HG03108 (cell line): ENCODE results near the gene CCNL2.
"Not testable (repeated sequence)": the region's sequence is repeated elsewhere in the genome, so short reads cannot be mapped to it uniquely, and the experiment has no call there.

ENCODE experiments used
- ATAC-seq: cut with Tn5 transposase; IDR thresholded peaks from one replicate; pipeline ENCODE4 v1.9.1; 2021; ENCODE audit warnings: moderate library complexity; ENCODE audit not compliant: unreplicated experiment

Gene CCNL2

DNA sequence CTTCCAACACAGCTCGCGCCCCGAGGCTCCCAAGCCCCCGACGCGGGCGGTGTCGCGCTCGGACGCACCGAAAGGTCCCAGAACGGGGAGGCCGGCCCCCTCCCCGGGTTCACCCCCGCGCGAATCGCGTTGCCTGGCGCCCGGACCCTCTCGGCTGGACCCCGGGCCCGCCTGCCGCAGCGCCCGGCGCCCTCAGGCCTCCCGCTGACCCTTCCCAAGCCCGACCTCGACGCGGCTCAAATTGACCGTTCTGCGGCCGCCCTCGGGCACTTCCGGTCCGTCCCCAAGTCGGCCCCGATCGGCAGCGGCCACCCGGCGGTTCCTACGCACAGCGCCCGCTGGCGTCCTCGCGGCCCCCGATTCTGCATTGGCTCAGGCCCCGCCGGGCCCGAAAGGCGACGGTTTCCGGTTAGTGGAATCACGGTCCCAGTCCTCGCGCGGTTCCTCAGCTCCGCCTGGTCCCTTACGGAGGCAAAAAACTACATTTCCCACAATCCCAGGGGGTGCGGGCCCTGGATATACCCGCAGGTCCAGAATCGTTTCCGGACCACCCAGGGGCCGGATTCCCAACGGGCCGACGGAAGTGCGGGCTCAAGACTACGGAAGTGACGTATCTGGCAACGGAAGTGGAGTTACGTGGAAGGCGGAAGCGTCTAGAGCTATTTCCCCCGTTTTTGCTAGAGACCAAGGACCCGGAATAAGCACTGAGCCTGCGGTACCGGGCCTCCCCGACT lies 24.0 kb downstream of the CCNL2 start, which contains the start of gene AURKAIP1:
Gene AURKAIP1 (minus strand): TSS at position 279 of the 734 bp plus-strand sequence. CDS start 451 bp downstream, outside the sequence.
- ATAC-seq = peak; percentile 84

DNA sequence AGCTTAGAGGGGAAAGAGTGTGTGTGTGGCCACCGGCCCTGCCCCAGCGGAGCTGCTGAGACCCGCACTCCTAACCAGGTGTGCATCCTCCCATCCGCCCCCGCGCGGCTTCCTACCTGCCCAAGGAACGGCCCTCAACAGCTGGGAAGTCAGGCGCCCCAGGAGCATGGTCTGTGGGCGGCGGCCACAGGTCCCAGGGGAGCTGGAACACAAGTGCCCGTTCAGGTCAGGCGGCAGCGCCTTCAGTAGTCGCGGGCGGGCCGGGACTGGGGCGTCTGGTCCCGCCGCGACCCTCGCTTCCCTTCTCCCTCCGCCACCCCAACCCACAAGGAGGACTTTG lies 24.6 kb downstream of the CCNL2 start:
- ATAC-seq = no peak

DNA sequence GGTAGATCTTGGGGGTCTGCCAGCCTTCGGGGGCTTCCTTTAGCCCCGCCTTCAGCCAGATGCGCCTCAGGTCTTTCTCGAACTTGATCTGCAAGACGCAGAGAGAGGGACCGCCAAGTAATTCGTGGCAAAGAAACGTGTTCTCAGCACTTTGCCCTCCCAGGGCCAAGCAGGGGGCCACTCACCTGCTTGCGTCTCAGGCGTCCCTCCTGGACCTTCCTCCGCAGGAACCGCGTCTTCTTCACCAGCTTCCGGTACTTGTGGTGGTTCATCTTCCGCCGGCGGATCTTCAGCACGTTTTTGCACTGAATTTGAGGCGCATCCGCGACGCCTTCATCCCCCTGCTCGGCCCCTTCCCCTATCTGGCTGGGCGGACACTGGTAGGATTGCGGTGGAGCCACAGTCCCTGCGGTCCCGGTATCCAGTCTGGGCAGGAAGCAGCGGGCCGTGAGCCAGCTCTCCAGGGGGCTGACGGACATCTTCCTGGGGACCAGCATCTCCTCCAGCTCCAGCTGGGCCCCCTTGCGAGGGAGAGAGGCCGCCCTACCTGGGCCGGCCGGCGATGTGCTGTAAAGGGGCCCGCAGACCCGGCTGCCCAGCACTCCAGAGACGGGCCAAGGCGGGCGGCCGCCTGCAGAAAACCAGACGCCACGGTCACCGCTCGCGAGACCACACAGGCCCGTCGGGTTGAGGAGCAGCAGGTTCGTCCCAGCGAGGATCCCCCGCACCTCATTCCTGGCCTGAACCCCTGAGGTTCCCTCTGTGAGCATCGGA lies 25.1 kb downstream of the CCNL2 start:
- no peak for ATAC-seq

DNA sequence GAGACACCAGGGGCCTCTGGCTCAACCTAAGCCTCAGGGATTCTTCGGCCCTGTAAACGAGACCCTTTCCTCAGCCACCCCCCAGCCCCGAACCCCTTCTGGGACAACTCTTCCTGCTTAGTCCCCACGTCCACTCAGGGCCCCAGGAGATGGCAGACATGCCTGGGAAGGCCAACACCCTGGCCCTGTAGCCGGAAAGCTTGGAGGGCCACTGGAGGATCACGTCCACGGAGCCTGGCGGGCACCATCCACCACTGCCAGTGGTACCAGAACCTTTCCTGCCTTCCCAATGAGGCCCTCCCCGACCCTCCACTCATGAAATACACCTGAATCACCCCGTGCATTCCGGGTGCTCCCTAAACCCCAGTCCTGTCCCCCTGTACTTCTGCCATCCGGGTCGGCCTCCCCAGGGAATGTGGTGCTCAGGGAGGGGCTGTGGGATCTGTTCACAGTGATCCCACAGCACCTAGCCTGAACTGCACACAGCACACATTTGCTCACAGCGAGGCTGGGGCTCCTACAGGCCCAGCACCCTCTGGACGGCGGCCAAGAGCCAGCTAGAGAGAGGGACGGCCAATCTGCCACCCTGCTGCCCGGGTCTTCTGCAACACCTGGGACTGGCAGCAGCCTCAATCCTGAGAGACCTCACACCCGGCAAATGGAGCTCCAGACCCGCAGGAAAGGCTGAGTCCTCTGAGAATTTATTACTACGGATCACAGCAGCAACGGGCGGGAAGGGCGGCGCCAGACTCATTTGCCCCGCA lies 25.9 kb downstream of the CCNL2 start:
- ATAC-seq = no peak

DNA sequence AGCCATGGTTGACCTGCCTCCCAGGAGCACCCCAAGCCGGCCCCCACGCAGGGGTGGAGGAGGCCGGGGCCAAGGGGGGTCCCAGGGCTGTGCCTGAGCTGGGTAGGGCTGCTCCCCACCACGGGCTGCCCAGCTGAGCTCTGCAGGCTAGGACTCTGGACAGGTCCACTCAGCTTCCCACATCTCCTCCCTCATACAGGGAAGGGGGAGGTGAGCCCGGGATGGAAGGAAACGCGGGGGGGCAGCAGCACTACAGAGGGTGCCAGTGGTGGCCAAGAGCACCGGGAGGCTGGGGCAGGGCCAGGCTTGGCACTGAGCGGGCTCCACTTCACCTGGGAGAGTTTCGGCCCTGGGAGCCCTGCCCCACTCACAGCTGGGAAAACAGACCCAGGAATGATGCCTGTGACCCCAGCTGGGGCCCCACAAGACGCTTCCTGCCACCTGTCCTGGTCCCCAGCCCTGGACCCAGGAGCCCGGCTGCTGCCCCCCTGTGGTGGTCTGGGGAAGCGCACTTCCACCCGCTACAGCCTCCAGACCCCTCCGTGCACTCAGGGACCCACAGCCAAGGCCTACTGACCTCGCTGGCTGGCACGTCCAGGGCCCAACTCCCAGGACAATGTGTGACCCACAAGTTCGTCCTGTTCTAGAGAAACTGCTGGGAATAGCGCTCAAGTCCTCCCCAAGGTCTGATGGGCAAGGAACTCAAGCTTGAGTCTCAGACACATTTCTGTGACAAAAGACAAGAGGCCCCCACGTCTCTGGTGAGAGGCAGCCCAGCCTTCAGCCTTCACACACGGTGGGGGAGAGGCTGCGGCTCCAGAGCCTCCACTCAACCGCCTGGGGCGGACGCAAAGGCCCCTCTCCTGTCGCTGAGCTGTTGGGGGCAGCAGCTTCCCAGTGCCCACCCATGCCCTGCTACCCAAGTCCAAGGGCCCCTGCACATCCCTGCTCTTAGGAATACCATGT lies 27.1 kb downstream of the CCNL2 start:
- ATAC-seq = no peak

DNA sequence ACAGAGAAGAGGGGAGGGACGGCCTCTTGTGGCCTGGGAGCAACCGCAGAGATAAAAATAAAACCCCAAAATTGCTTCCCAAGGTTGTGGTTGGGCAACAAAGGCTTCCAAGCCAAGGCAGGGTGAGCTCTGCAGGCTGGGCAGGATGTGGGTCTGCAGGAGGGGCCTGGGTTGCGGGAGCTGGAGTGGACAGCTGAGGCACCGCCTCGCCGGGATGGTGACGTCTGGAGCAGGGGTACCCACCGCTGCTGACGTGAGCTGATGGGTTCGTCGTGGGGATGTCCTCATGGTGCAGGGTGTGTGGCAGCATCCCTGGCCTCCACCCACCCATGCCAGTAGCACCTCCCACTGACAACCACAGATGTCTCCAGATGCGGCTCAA lies 27.8 kb downstream of the CCNL2 start:
- no peak for ATAC-seq

DNA sequence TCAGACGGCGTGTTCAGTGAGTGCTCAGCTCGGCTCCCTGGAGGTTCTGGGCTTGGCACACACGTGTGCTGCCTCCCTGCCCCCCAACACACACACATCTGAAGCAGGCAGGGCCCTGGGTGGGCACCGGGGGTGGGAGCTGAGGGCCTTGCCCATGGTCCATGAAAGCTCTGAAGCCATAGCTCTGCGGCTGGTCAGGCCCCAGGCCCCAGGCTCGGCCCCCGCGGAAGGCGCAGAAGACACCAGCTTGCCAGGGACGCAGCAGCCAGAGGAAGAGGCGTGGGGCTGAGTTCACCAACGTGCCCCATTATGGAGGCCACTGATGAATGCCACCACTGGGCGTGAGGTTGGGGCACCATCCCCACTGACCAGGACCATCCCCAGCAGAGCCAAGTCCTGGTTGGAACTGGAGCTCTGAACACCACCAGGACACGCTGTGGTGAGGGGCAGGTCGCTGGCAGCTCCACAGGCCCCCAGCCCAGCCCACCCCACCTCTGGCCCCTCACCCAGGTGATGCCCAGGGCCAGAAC lies 28.3 kb downstream of the CCNL2 start:
- no peak for ATAC-seq

DNA sequence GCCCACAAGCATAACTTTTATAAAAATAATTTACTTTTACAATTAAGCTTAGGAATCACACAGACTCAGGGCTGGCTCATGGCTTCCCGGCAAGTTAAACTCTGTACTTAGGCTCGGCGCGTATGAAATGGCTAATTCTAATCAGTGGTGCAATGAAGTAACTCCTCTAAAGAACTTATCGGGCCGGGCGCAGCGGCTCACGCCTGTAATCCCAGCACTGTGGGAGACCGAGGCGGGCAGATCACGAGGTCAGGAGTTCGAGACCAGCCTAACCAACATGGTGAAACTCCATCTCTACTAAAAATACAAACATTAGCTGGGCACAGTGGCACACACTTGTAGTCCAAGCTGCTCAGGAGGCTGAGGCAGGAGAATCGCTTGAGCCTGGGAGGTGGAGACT lies 29.0 kb downstream of the CCNL2 start:
- not testable (repeated sequence) for ATAC-seq

DNA sequence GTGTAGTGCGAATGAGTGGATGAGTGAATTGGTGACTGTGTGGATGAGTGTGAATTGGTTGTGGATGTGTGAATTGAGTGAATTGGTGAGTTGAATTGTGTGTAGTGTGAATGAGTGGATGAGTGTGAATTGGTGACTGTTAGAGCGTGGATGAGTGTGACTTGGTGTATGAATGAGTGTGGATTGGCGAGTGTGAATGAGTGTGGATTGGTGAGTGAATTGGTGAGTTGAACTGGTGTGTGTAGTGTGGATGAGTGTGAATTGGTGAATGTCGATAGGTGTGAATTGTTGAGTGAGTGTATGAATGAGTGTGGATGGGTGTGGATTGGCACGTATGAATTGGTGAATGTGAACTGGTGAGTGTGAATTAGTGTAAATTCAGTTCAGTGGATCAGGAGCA lies 31.8 kb downstream of the CCNL2 start:
- ATAC-seq = no peak

DNA sequence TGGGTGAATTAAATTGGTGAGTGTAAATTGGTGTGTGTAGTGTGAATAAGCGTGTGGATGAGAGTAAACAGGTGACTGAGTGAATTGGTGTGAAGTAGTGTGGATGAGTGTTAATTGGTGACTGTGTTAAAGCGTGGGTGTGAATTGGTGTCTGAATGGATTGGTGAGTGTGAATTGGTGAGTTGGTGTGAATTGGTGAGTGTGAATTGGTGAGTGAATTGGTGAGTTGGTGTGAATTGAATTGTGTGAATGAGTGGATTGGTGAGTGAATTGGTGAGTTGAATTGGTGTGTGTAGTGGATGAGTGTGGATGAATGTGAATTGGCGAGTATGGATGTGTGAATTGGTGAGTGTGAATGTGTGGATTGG lies 32.5 kb downstream of the CCNL2 start:
- ATAC-seq = no peak

DNA sequence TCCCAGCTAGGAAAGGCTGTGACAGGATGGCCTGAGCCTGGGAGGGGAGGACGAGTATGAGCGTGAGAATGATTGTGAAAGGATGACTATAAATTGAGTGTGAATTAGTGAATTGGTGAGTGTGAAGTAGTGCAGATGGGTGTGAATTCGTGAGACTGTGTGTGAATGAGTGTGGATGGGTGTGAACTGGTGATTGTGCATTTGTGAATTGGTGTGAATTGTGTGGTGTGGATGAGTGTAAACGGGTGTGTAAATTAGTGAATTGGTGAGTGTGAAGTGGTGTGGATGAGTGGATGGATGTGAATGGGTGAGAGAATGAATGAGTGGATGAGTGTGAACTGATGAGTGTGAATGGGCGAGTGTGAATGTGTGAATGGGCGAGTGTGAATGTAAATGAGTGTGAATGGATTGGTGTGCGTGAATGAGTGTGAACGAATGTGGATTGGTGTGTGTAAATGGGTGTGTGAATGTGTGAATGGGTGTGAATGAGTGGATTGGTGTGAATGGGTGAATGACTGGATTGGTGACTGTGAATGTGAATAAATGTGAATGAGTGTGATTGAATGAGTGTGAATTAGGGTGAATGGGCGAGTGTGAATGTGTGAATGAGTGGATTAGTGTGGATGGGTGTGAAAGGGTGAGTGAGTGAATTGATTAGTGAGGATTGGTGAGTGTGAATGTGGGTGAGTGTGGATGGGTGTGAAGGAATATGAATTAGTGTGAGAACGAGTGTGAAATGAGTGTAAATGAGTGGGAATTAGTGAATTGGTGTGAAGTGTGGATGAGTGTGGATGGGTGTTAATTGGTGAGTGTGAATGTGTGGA lies 33.0 kb downstream of the CCNL2 start:
- no peak for ATAC-seq

DNA sequence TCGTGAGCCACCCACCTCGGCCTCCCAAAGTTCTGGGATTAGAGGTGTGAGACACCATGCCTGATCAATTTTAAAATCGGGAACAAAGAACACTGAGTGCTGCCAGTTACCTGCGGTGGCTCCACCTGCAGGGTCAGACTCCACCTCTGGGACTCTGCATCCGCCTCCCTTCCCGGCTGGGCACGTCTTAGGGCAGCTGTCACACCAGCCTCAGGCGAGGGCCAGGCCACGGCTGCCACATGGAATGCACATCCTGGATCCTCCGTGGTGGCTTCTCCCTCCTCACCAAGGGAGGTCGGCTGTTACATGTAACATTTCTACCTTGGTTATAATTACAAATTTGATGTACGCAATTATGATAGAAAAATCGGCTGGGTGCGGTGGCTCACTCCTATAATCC lies 34.9 kb downstream of the CCNL2 start:
- ATAC-seq = no peak

DNA sequence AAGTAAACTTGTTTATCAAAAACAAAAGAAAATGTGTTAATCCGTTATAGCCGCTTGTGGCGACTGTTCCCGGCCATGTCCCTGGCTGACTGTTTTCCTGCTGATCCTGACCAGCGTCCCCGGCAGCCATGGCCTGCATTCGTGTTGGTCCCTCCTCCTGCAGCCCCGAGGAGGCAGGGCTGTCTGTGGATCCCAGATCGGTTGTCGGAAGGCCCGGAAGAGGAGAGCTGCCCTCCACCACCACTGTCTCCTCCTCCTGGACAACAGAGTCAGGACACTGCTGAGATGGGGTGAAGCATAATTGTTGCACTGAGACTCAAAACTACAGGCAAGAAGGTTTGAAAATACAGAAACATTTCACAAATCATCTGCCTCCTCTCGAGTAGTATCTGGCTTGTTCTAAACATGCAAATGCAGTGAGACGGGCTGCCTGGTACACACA lies 37.1 kb downstream of the CCNL2 start:
- ATAC-seq = no peak

DNA sequence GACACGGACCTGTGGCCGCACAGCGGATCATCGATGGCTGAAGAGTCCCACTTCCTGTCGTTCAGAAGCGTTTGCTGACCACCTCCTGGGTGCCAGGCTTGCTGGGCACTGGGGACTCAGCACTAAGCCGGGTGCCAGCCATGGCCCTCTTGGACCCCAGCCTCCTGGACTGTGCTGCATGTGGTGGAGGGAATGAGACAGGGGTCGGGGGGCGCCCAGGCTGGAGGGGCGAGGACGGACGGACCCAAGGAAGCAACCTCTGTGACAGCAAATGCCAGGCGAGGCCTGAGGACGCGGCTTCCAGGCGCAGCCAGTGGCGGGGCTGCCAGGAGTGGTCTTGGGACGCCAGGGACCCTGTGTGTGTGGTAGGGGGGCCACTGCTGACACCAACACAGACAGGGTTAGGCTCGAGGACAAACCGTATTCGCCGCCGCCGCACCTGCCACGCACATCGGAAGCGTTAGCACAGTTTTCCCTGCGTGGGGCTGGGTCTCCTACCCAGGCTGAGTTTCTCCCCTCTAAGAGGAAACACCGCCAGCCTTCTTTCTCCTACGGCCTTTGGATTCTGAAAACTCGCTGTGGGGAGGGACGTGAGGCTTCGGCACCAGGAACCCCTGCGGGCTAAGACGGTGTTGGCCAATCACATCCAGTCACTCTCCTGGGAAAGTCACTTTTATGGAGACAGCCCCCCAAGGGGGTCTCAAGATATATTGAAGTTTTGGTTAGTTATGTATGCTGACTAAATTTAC lies 37.7 kb downstream of the CCNL2 start:
- no peak for ATAC-seq

DNA sequence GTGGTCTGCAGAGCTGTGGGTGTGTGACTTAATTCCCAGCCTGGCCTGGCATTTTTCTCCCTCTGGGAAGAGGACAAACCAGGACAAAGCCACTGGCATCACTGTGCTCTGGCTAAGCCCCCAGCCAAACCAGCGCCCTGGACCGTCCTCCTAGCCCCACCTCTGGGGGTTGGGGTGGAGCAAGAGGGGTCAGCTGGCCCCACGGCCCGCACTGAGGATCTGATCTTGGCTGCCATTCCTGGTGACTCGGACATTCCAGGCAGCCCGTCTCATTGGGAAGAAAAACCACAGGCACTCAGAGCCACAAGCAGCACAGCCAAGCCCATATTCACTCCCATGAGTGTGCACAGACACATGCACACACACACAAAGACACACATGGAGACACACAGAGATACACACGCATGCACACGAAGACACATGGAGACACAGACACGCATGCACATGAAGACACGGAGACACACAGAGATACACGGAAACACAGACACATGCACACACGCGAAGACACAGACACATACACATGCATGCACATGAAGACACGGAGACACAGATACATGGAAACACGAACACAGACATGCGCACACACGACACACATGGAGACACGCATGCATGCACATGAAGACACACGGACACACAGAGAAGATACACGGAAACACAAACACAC lies 38.5 kb downstream of the CCNL2 start:
- no peak for ATAC-seq

DNA sequence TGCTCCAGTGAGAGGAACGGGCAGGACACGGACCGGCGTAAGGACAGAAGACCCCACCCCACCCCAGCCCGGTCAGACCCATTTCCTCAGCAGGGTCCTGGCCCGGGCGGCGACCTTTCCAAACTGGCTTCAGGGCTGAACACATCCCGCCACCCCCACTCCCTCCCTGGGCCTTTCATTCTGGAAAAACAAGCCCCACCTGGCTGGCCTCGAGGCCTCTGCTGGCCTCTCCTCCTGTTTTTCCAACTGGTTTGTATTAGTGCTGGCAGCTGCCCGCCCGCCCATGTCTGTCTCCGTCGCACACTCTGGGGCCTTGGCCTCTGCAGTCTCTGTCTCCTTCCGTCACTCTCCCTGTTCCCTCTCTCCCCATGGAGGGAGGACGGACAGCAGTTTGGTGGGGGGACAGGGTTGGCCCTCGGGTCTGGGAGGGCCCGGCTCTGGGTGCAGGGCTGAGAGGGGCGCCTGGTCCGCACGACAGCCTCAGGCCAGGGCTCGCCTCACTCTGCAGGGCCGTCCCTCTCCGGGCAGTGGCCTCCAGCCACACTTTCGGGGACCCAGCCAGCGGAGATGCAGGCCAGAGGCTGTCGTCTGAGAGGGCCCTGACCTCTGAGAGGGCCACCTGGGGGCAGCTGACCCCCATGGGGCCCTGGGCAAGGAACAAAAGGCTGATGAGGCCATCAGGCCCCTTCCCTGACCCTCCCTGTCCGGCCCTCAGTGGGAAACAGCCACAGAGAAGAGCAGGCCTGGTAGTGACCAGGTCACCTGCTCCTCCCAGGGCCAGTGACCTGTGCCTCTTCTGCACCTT lies 39.3 kb downstream of the CCNL2 start:
- no peak for ATAC-seq

DNA sequence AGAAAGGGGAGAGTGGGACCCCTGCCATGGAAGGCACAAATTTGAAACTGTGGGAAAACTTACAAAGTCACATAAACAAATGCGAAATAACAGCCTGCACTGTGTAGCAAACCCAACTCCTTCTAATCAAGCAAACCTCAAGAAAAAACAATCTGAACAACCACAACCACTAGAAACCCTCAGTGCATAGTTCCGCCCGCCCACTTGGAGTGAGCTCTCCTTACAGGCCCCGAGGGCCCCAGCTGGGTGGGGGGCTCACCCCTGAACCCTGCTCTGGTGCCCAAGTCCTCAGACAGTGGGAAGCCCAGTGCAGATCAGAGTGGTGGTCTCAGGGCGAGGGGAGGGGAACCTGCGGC lies 39.8 kb downstream of the CCNL2 start:
- no peak for ATAC-seq
